Ishikawa (cell line): ENCODE data around the gene PLXNA3.

Experiments
- TF ChIP-seq, protein P1 (sequence below): IDR thresholded peaks from 2 replicates; pipeline ENCODE4 v1.6.1; 2012; ENCODE audit warnings: low read depth, mild to moderate bottlenecking
- TF ChIP-seq, protein P2 (sequence below): IDR thresholded peaks from 2 replicates; pipeline ENCODE4 v1.6.1; 2012

DNA sequence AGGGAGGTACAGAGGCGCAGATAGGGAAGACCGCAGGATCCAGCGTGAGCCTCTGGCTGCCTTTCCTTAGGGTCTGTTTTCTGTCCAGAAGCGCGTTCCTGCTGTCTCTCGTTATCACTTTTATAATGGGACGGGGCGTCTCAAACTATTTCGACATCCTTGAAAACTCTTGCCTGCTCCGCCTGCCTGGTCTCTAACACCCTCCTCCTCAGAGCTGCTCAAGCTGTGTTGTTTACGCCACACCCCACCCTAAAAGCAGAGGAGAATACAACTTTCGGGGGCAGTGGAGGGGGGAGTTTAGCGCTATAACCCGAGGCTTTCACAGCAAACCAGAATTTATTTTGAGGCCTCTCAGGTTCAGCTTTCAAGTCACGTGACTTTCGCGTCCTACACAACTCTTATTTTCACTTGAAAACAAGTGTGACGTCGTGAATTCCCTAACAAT is 58.6 kb downstream of the PLXNA3 start:
- TF ChIP-seq, protein P1, sequence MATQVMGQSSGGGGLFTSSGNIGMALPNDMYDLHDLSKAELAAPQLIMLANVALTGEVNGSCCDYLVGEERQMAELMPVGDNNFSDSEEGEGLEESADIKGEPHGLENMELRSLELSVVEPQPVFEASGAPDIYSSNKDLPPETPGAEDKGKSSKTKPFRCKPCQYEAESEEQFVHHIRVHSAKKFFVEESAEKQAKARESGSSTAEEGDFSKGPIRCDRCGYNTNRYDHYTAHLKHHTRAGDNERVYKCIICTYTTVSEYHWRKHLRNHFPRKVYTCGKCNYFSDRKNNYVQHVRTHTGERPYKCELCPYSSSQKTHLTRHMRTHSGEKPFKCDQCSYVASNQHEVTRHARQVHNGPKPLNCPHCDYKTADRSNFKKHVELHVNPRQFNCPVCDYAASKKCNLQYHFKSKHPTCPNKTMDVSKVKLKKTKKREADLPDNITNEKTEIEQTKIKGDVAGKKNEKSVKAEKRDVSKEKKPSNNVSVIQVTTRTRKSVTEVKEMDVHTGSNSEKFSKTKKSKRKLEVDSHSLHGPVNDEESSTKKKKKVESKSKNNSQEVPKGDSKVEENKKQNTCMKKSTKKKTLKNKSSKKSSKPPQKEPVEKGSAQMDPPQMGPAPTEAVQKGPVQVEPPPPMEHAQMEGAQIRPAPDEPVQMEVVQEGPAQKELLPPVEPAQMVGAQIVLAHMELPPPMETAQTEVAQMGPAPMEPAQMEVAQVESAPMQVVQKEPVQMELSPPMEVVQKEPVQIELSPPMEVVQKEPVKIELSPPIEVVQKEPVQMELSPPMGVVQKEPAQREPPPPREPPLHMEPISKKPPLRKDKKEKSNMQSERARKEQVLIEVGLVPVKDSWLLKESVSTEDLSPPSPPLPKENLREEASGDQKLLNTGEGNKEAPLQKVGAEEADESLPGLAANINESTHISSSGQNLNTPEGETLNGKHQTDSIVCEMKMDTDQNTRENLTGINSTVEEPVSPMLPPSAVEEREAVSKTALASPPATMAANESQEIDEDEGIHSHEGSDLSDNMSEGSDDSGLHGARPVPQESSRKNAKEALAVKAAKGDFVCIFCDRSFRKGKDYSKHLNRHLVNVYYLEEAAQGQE: no peak
- TF ChIP-seq, protein P2, sequence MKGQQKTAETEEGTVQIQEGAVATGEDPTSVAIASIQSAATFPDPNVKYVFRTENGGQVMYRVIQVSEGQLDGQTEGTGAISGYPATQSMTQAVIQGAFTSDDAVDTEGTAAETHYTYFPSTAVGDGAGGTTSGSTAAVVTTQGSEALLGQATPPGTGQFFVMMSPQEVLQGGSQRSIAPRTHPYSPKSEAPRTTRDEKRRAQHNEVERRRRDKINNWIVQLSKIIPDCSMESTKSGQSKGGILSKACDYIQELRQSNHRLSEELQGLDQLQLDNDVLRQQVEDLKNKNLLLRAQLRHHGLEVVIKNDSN: no peak
